ENCODE data around the gene MAGEL2. TPM values are rescaled to one million over a fixed set of nuclear protein-coding genes. Genes with fewer than 3 reads are reported as not detected.

Gene MAGEL2
- total and polyA plus RNA-seq, 2 donors (not counting 3 experiments of a cell fraction or from before 2014, with no cell fraction given): not detected

GRCh38 chr15:23634181-23634580 lies 13.5 kb downstream of the MAGEL2 start:
- DNase-seq (ENCODE audit: low read depth, low spot score) (no peak), FAIRE-seq (no peak)
- H3K9me1 ChIP-seq (replicated peaks; ENCODE audit: control insufficient read depth, extremely low read depth, insufficient read depth, low read length): no peaks in the 10 kb centered on the region
- no peak overlapping the region for H3K4me2 ChIP-seq (ENCODE audit: insufficient read depth, low read length)
- ChIA-PET CTCF (no interaction called here), POLR2A (no interaction called here)
- no peaks in the 10 kb centered on the region for H3K36me3 ChIP-seq (ENCODE audit: control insufficient read depth in 2 of 2, extremely low read depth in 1 of 2, insufficient read depth in 2 of 2, low read length in 2 of 2)
- no peak overlapping the region for H3K4me3 ChIP-seq (replicated peaks in 1 of 3; ENCODE audit: insufficient read depth in 1 of 3, low read depth in 1 of 3, low read length in 3 of 3)
- no TSS peak for BruUV-seq (replicated peaks)
- H3K4me1 ChIP-seq (ENCODE audit: control insufficient read depth, extremely low read depth, insufficient read depth, low read length): no peaks in the 10 kb centered on the region
- no peaks in the 10 kb centered on the region for H3K27me3 ChIP-seq (ENCODE audit: control insufficient read depth in 2 of 2, insufficient read depth in 2 of 2, low read length in 2 of 2)
- no peak overlapping the region for H3K27ac ChIP-seq (ENCODE audit: insufficient read depth, low read depth, low read length)
- dilution Hi-C loops (cut with MboI; ENCODE audit: extremely low pct_ligation_motif_present, low sequenced_read_pairs) (no loop called here), intact Hi-C loops (cut with micrococcal nuclease) (no loop called here)
- no peak overlapping the region for H2AFZ ChIP-seq (ENCODE audit: low read depth, low read length)
- no peak overlapping the region for H3K9ac ChIP-seq (replicated peaks; ENCODE audit: extremely low read depth, insufficient read depth, low read length)
- H3K9me3 ChIP-seq (replicated peaks; ENCODE audit: control insufficient read depth, insufficient read depth, low read length): peaks cover 2% of the 10 kb centered on the region
- H4K20me1 ChIP-seq (replicated peaks; ENCODE audit: control insufficient read depth, extremely low read depth, insufficient read depth, low read length): no peaks in the 10 kb centered on the region
- no peaks in the 10 kb centered on the region for H3K79me2 ChIP-seq (ENCODE audit: control insufficient read depth, insufficient read depth, low read length)
- TF ChIP-seq MYC (IDR thresholded peaks at IDR 0.05; ENCODE audit: low read depth, low read length) (no peak), GATA2 (IDR thresholded peaks at IDR 0.05; ENCODE audit: insufficient read depth, insufficient read length, low read depth, low read length) (no peak), POLR2AphosphoS5 (IDR thresholded peaks at IDR 0.05; ENCODE audit: insufficient read depth, low read depth, low read length) (no peak), POLR2A (IDR thresholded peaks at IDR 0.05; ENCODE audit: low read depth, low read length) (no peak), FOS (IDR thresholded peaks at IDR 0.05; ENCODE audit: borderline replicate concordance, insufficient read depth, low read length) (no peak)

GRCh38 chr15:23629234-23629805 lies 18.3 kb downstream of the MAGEL2 start:
- H3K27ac ChIP-seq (ENCODE audit: insufficient read depth, low read depth, low read length): no peak overlapping the region
- H2AFZ ChIP-seq (ENCODE audit: low read depth, low read length): no peak overlapping the region
- H3K4me2 ChIP-seq (ENCODE audit: insufficient read depth, low read length): no peak overlapping the region
- H3K27me3 ChIP-seq (ENCODE audit: control insufficient read depth in 2 of 2, insufficient read depth in 2 of 2, low read length in 2 of 2): no peaks in the 10 kb centered on the region
- no peaks in the 10 kb centered on the region for H3K36me3 ChIP-seq (ENCODE audit: control insufficient read depth in 2 of 2, extremely low read depth in 1 of 2, insufficient read depth in 2 of 2, low read length in 2 of 2)
- ChIA-PET POLR2A (no interaction called here), CTCF (no interaction called here)
- H3K4me1 ChIP-seq (ENCODE audit: control insufficient read depth, extremely low read depth, insufficient read depth, low read length): no peaks in the 10 kb centered on the region
- no peaks in the 10 kb centered on the region for H3K9me1 ChIP-seq (replicated peaks; ENCODE audit: control insufficient read depth, extremely low read depth, insufficient read depth, low read length)
- dilution Hi-C loops (cut with MboI; ENCODE audit: extremely low pct_ligation_motif_present, low sequenced_read_pairs): no loop called here
- H3K79me2 ChIP-seq (ENCODE audit: control insufficient read depth, insufficient read depth, low read length): no peaks in the 10 kb centered on the region
- peaks cover 2% of the 10 kb centered on the region for H3K9me3 ChIP-seq (replicated peaks; ENCODE audit: control insufficient read depth, insufficient read depth, low read length)
- no peak overlapping the region for H3K4me3 ChIP-seq (replicated peaks in 1 of 3; ENCODE audit: insufficient read depth in 1 of 3, low read depth in 1 of 3, low read length in 3 of 3)
- BruUV-seq (replicated peaks): no TSS peak
- no peak overlapping the region for H3K9ac ChIP-seq (replicated peaks; ENCODE audit: extremely low read depth, insufficient read depth, low read length)
- no peaks in the 10 kb centered on the region for H4K20me1 ChIP-seq (replicated peaks; ENCODE audit: control insufficient read depth, extremely low read depth, insufficient read depth, low read length)
- no peak for DNase-seq (ENCODE audit: low read depth, low spot score)
- TF ChIP-seq CTCF (IDR thresholded peaks at IDR 0.05; ENCODE audit: extremely low read depth in 1 of 2, insufficient read depth in 1 of 2, low read depth in 1 of 2, low read length in 2 of 2): peak in 1 of 2 donors; percentile 7
- no peak for TF ChIP-seq JUN (IDR thresholded peaks at IDR 0.05; ENCODE audit: borderline replicate concordance, insufficient read depth, insufficient read length, low read depth)
- FAIRE-seq: no peak
- intact Hi-C loops (cut with micrococcal nuclease): no loop called here
